H9 (cell line): Measurements from ENCODE around the gene FBN1. TPM values are rescaled to one million over a fixed set of nuclear protein-coding genes. Genes with fewer than 3 reads are reported as not detected.

Experiments
- DNase-seq: peaks from one replicate; pipeline ENCODE4 v3.0.0-alpha.2; 2017
- H2AFZ ChIP-seq: one replicate; pipeline ENCODE4 v1.6.1; 2013; ENCODE audit warnings: mild to moderate bottlenecking, low read length, control low read depth, moderate library complexity
- H2AK5ac ChIP-seq: 2 replicates; pipeline ENCODE4 v1.6.1; 2013; ENCODE audit warnings: low read length, control low read depth, mixed read lengths; ENCODE audit not compliant: insufficient read length
- H2BK120ac ChIP-seq: one replicate; pipeline ENCODE4 v1.6.1; 2013; ENCODE audit warnings: low read depth, mild to moderate bottlenecking, low read length, control low read depth, inconsistent platforms; ENCODE audit not compliant: poor library complexity, severe bottlenecking
- H2BK12ac ChIP-seq: 2 replicates; pipeline ENCODE4 v1.6.1; 2013; ENCODE audit warnings: low read length, control low read depth, mixed read lengths, low read depth; ENCODE audit not compliant: insufficient read length
- H2BK15ac ChIP-seq: 2 replicates; pipeline ENCODE4 v1.6.1; 2013; ENCODE audit warnings: low read depth, low read length, control low read depth
- H2BK20ac ChIP-seq: one replicate; pipeline ENCODE4 v1.6.1; 2013; ENCODE audit warnings: low read depth, mild to moderate bottlenecking, low read length, control low read depth, inconsistent platforms; ENCODE audit not compliant: poor library complexity, severe bottlenecking
- H2BK5ac ChIP-seq: 2 replicates; pipeline ENCODE4 v1.6.1; 2013; ENCODE audit warnings: low read length, control low read depth, mixed read lengths; ENCODE audit not compliant: insufficient read length
- H3K14ac ChIP-seq: 2 replicates; pipeline ENCODE4 v1.6.1; 2013; ENCODE audit warnings: low read length, control low read depth; ENCODE audit not compliant: insufficient read depth
- H3K18ac ChIP-seq: 2 replicates; pipeline ENCODE4 v1.6.1; 2013; ENCODE audit warnings: low read depth, mild to moderate bottlenecking, mixed read lengths, low read length, control low read depth; ENCODE audit not compliant: insufficient read length
- H3K23ac ChIP-seq: 2 replicates; pipeline ENCODE4 v1.6.1; 2013; ENCODE audit warnings: low read length, control low read depth, mixed read lengths, low read depth; ENCODE audit not compliant: insufficient read length
- H3K23me2 ChIP-seq: 2 replicates; pipeline ENCODE4 v1.6.1; 2013; ENCODE audit warnings: low read depth, mild to moderate bottlenecking, mixed read lengths, low read length, control low read depth; ENCODE audit not compliant: insufficient read length, poor library complexity, severe bottlenecking
- H3K27ac ChIP-seq: 2 replicates; pipeline ENCODE4 v1.5.1; 2013; ENCODE audit warnings: low read length, control low read depth, mixed read lengths, low read depth; ENCODE audit not compliant: insufficient read length
- H3K27me3 ChIP-seq: 2 replicates; pipeline ENCODE4 v1.6.1; 2013; ENCODE audit warnings: low read length, control low read depth, inconsistent platforms; ENCODE audit not compliant: insufficient read depth
- H3K4ac ChIP-seq: 2 replicates; pipeline ENCODE4 v1.6.1; 2013; ENCODE audit warnings: low read depth, mild to moderate bottlenecking, control low read depth, inconsistent platforms, low read length, moderate library complexity
- H3K4me1 ChIP-seq: 2 replicates; pipeline ENCODE4 v1.6.1; 2013; ENCODE audit warnings: low read length, control low read depth, inconsistent platforms; ENCODE audit not compliant: insufficient read depth
- H3K4me2 ChIP-seq: 2 replicates; pipeline ENCODE4 v1.6.1; 2013; ENCODE audit warnings: low read length, control low read depth, mixed read lengths; ENCODE audit not compliant: insufficient read length, insufficient read depth
- H3K56ac ChIP-seq: 2 replicates; pipeline ENCODE4 v1.6.1; 2013; ENCODE audit warnings: low read depth, mild to moderate bottlenecking, mixed read lengths, low read length, control low read depth; ENCODE audit not compliant: insufficient read length
- H3K79me1 ChIP-seq: 2 replicates; pipeline ENCODE4 v1.6.1; 2013; ENCODE audit warnings: low read depth, mild to moderate bottlenecking, moderate library complexity, low read length, control low read depth, inconsistent platforms; ENCODE audit not compliant: insufficient read depth, poor library complexity, severe bottlenecking
- H3K79me2 ChIP-seq: 2 replicates; pipeline ENCODE4 v1.6.1; 2013; ENCODE audit warnings: low read length, control low read depth, inconsistent platforms; ENCODE audit not compliant: insufficient read depth
- H3K9ac ChIP-seq: 2 replicates; pipeline ENCODE4 v1.6.1; 2013; ENCODE audit warnings: low read length, control low read depth, mixed read lengths; ENCODE audit not compliant: insufficient read length; ENCODE audit errors: extremely low read depth
- H3K9me3 ChIP-seq: one replicate; pipeline ENCODE4 v1.6.1; 2013; ENCODE audit warnings: low read depth, low read length, inconsistent platforms; ENCODE audit not compliant: control insufficient read depth
- H3T11ph ChIP-seq: one replicate; pipeline ENCODE4 v1.6.1; 2013; ENCODE audit warnings: mild to moderate bottlenecking, low read length, control low read depth, inconsistent platforms
- H4K20me1 ChIP-seq: one replicate; pipeline ENCODE4 v1.6.1; 2013; ENCODE audit not compliant: control insufficient read depth, insufficient read length, insufficient read depth
- H4K5ac ChIP-seq: 2 replicates; pipeline ENCODE4 v1.6.1; 2013; ENCODE audit warnings: low read depth, mild to moderate bottlenecking, mixed read lengths, low read length, control low read depth; ENCODE audit not compliant: insufficient read length
- H4K8ac ChIP-seq: replicated peaks from 2 replicates; pipeline ENCODE4 v1.6.1; 2013; ENCODE audit warnings: low read length, control low read depth, mixed read lengths, low read depth; ENCODE audit not compliant: insufficient read length
- H4K91ac ChIP-seq: 2 replicates; pipeline ENCODE4 v1.6.1; 2013; ENCODE audit warnings: low read depth, mild to moderate bottlenecking, moderate library complexity, mixed read lengths, low read length, control low read depth; ENCODE audit not compliant: insufficient read length
- H3K27ac Mint-ChIP-seq, 3 experiments: 2 replicates in 2 of 3; 3 replicates in 1 of 3; pipeline ENCODE4 v1.8.0; 2020 to 2021; ENCODE audit warnings: mixed read lengths in 3 of 3, mild to moderate bottlenecking in 1 of 3, moderate library complexity in 1 of 3
- H3K27me3 Mint-ChIP-seq: 2 replicates; pipeline ENCODE4 v1.8.0; 2021; ENCODE audit warnings: low read depth, mild to moderate bottlenecking, moderate library complexity, mixed read lengths
- H3K36me3 Mint-ChIP-seq, 3 experiments: 2 replicates in 2 of 3; 3 replicates in 1 of 3; pipeline ENCODE4 v1.8.0; 2020 to 2021; ENCODE audit warnings: low read depth in 3 of 3, mixed read lengths in 3 of 3; ENCODE audit not compliant: insufficient read depth in 1 of 3
- H3K4me1 Mint-ChIP-seq, 2 experiments: 2 replicates each; pipeline ENCODE4 v1.8.0; 2020; ENCODE audit warnings: mixed read lengths in 2 of 2
- H3K4me3 Mint-ChIP-seq, 2 experiments: 2 replicates in 1 of 2; 3 replicates in 1 of 2; pipeline ENCODE4 v1.8.0; 2020 to 2021; ENCODE audit warnings: mild to moderate bottlenecking in 2 of 2, mixed read lengths in 2 of 2, moderate library complexity in 1 of 2
- H3K9me3 Mint-ChIP-seq, 2 experiments: 2 replicates in 1 of 2; 3 replicates in 1 of 2; pipeline ENCODE4 v1.8.0; 2020; ENCODE audit warnings: mild to moderate bottlenecking in 2 of 2, mixed read lengths in 2 of 2, moderate library complexity in 1 of 2
- CTCF ChIP-seq: fragments of 200-600 bp; sonication (generic); conservative IDR thresholded peaks from 3 replicates; pipeline ENCODE4 v1.8.0; 2021; ENCODE audit warnings: antibody characterized with exemption, mild to moderate bottlenecking
- WGBS: extraction: QIAGEN DNeasy Blood & Tissue Kit; methylation state at CpG from one replicate; pipeline ENCODE4 v1.1.7; 2013; ENCODE audit warnings: missing lambda C conversion rate, low lambda C conversion rate, mixed read lengths; ENCODE audit not compliant: insufficient read length; ENCODE audit errors: extremely low coverage; 5-methylcytosine and 5-hydroxymethylcytosine counted together
- total RNA-seq: library from RNA; stranded (reverse); gene quantifications from 2 replicates; pipeline ENCODE4 v1.2.1, GENCODE V29; 2021

Gene FBN1
- total RNA-seq, 1 experiment from 2014 or later = 3.6 TPM

DNA sequence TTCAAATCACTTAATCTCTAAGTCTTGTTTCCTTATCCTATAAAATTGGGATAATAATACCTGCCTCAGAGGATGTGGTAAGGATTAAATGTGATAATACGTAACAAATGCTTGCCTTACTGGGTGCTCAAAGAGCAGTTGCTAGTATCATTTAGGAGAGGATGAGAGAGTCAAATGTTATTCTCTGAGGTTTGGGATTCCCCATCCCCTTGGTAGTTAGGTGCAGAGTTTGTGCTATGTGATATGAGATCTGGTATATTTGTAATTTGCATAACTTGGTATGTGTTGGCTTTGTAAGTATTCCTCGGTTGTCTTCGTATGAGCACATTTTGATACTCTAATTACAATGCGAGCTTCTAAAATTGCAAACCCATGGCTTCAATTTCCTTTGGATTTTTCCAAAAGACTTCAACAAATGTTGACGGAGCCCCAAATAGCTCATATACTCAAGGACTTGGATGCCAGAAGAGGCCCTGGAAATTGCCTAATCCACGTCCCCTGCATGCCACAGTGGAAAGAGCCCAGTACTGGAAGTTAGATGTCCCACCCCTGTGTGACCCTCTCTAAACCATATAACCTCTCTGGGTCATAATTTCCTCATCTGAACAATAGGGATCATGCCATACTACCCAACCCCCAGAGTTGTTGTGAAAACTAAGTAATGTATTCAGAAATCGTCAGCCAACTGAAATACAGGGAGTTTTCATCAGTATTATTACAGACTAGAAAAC, 85.0 kb downstream of the FBN1 start:
- Histone ChIP-seq H3K9ac (no peak overlapping the region), H3K27me3 (no peaks in the 10 kb centered on the region), H3T11ph (no peak overlapping the region), H3K56ac (no peak overlapping the region), H3K9me3 (no peaks in the 10 kb centered on the region), H2BK5ac (no peak overlapping the region), H4K5ac (no peak overlapping the region), H2BK15ac (no peak overlapping the region), H4K91ac (no peak overlapping the region), H4K20me1 (no peaks in the 10 kb centered on the region), H3K23ac (no peak overlapping the region), H2BK20ac (no peak overlapping the region), H3K14ac (no peak overlapping the region), H3K4me1 (no peaks in the 10 kb centered on the region), H3K27ac (no peak overlapping the region), H4K8ac (no peak overlapping the region), H3K4me2 (no peak overlapping the region), H3K23me2 (no peaks in the 10 kb centered on the region), H3K18ac (no peak overlapping the region), H2AK5ac (no peak overlapping the region), H2BK120ac (no peak overlapping the region), H2AFZ (no peak overlapping the region), H2BK12ac (no peak overlapping the region), H3K4ac (no peak overlapping the region), H3K79me2 (no peaks in the 10 kb centered on the region), H3K79me1 (no peaks in the 10 kb centered on the region)
- no peak for TF ChIP-seq CTCF
- no peak overlapping the region for H3K4me3 Mint-ChIP-seq
- H3K9me3 Mint-ChIP-seq = no peaks in the 10 kb centered on the region
- H3K27me3 Mint-ChIP-seq = no peaks in the 10 kb centered on the region
- H3K4me1 Mint-ChIP-seq = peaks cover 15 to 16% of the 10 kb centered on the region in 2 experiments
- WGBS = no CpG with 5 or more reads among the region's 7 CpGs
- H3K36me3 Mint-ChIP-seq = no peaks in the 10 kb centered on the region
- no peak for DNase-seq
- no peak overlapping the region for H3K27ac Mint-ChIP-seq
